K562 (cell line): ENCODE results near the gene TBL2. TPM values are rescaled to one million over a fixed set of nuclear protein-coding genes. Genes with fewer than 3 reads are reported as not detected.

Experiments
- ATF7 ChIP-seq: fragments of 450-650 bp; IDR thresholded peaks from 2 replicates; pipeline ENCODE4 v1.7.1; 2014; ENCODE audit warnings: mild to moderate bottlenecking, moderate library complexity
- CC2D1A ChIP-seq: fragments of 450-650 bp; IDR thresholded peaks from 2 replicates; pipeline ENCODE4 v1.6.1; 2017; ENCODE audit warnings: mild to moderate bottlenecking
- CEBPB ChIP-seq: fragments of 450-650 bp; IDR thresholded peaks from 2 replicates; pipeline ENCODE4 v1.6.1; 2016; ENCODE audit warnings: missing genetic modification characterization, missing compliant biosample characterization
- HDAC1 ChIP-seq, 2 experiments: fragments of 450-650 bp; IDR thresholded peaks; 2 replicates each; pipeline ENCODE4 v1.6.1; 2016 to 2017; ENCODE audit warnings: inconsistent platforms in 1 of 2, mild to moderate bottlenecking in 1 of 2, moderate library complexity in 1 of 2
- HINFP ChIP-seq: fragments of 450-650 bp; conservative IDR thresholded peaks from 2 replicates; pipeline ENCODE4 v1.6.1; 2016; ENCODE audit warnings: missing genetic modification characterization, low read depth, mild to moderate bottlenecking, control low read depth, missing compliant biosample characterization
- HMG20A ChIP-seq: fragments of 450-650 bp; formaldehyde crosslinking; conservative IDR thresholded peaks from 2 replicates; pipeline ENCODE4 v1.4.0; 2020; ENCODE audit warnings: mild to moderate bottlenecking, mixed read lengths
- MECOM ChIP-seq: fragments of 250-450 bp; sonication (Bioruptor Pico); IDR thresholded peaks from 2 replicates; pipeline ENCODE4 v1.8.0; 2022; ENCODE audit warnings: inconsistent platforms
- MIER1 ChIP-seq: fragments of 450-650 bp; IDR thresholded peaks from 2 replicates; pipeline ENCODE4 v1.6.1; 2016; ENCODE audit warnings: antibody characterized with exemption, mild to moderate bottlenecking, low read depth
- NRF1 ChIP-seq, 2 experiments: fragments of 450-650 bp; IDR thresholded peaks in 1 of 2; conservative IDR thresholded peaks in 1 of 2; 2 replicates each; pipeline ENCODE4 v1.6.1; 2014; ENCODE audit warnings: mild to moderate bottlenecking in 2 of 2
- SOX6 ChIP-seq: fragments of 450-650 bp; IDR thresholded peaks from 2 replicates; pipeline ENCODE4 v1.6.1; 2014; ENCODE audit warnings: mild to moderate bottlenecking
- TCFL5 ChIP-seq: fragments of 250-450 bp; sonication (Bioruptor Pico); conservative IDR thresholded peaks from 2 replicates; pipeline ENCODE4 v1.6.1; 2021; ENCODE audit warnings: mild to moderate bottlenecking, moderate library complexity, matching md5 sums
- ZEB2 ChIP-seq: fragments of 450-650 bp; IDR thresholded peaks from 2 replicates; pipeline ENCODE4 v1.6.1; 2016
- ZFX ChIP-seq: sonication (generic); formaldehyde crosslinking; IDR thresholded peaks from 2 replicates; pipeline ENCODE4 v1.8.0; 2022; ENCODE audit warnings: mild to moderate bottlenecking, missing genetic modification reagents, moderate library complexity
- ZNF395 ChIP-seq: fragments of 200-800 bp; sonication (Bioruptor generic); IDR thresholded peaks from 2 replicates; pipeline ENCODE4 v1.6.1; 2017; ENCODE audit warnings: missing genetic modification characterization, missing compliant biosample characterization
- polyA plus RNA-seq, 8 experiments: library from polyadenylated mRNA; depleted of rRNA in 4 of 8; stranded (reverse) in 5 of 8; unstranded in 3 of 8; fragments of >200 nt; fragmentation: Nextera tagmentation in 2 of 8; fragmentation: Illumina TruSeq in 1 of 8; extraction: Ambion mirVana in 2 of 8; extraction: Trizol in 1 of 8; gene quantifications; 2 replicates each; pipeline versions ENCODE4 v1.2.1 to v1.2.3, GENCODE V29; 2011 to 2014; ENCODE audit warnings: inconsistent platforms in 1 of 8, missing spikeins in 1 of 8
- total RNA-seq, 7 experiments: library from RNA; depleted of rRNA in 6 of 7; stranded (reverse); fragments of >200 nt in 6 of 7; fragmentation: Illumina TruSeq in 2 of 7; extraction: Trizol in 2 of 7; gene quantifications; 2 replicates each; pipeline versions ENCODE4 v1.2.1 to v1.2.3, GENCODE V29; 2011 to 2021; ENCODE audit warnings: low replicate concordance in 1 of 7
- TF ChIP-seq, protein P1 (sequence below): fragments of 450-650 bp; IDR thresholded peaks from one replicate; pipeline ENCODE4 v1.6.1; 2018; ENCODE audit warnings: mild to moderate bottlenecking, moderate library complexity; ENCODE audit not compliant: partially characterized antibody
- TF ChIP-seq, protein P2 (sequence below): fragments of 450-650 bp; IDR thresholded peaks from 2 replicates; pipeline ENCODE4 v1.6.1; 2017; ENCODE audit warnings: antibody characterized with exemption
- TF ChIP-seq, protein P3 (sequence below): fragments of 450-650 bp; IDR thresholded peaks from 2 replicates; pipeline ENCODE4 v1.6.1; 2016; ENCODE audit warnings: mild to moderate bottlenecking
- TF ChIP-seq, protein P4 (sequence below): sonication (generic); formaldehyde crosslinking; IDR thresholded peaks from 2 replicates; pipeline ENCODE4 v1.4.0; 2020; ENCODE audit warnings: mild to moderate bottlenecking, missing genetic modification reagents

Gene TBL2
- total and polyA plus RNA-seq, 9 of the 15 experiments (the other 6 are each of a cell fraction or from before 2014, with no cell fraction given): 2.5 to 123 (median 49.2) TPM

GRCh38 chr7:73572767-73573186, 5.6 kb downstream of the TBL2 start (continued):
- TF ChIP-seq, protein P1, sequence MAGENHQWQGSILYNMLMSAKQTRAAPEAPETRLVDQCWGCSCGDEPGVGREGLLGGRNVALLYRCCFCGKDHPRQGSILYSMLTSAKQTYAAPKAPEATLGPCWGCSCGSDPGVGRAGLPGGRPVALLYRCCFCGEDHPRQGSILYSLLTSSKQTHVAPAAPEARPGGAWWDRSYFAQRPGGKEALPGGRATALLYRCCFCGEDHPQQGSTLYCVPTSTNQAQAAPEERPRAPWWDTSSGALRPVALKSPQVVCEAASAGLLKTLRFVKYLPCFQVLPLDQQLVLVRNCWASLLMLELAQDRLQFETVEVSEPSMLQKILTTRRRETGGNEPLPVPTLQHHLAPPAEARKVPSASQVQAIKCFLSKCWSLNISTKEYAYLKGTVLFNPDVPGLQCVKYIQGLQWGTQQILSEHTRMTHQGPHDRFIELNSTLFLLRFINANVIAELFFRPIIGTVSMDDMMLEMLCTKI: no peak
- TF ChIP-seq, protein P2, sequence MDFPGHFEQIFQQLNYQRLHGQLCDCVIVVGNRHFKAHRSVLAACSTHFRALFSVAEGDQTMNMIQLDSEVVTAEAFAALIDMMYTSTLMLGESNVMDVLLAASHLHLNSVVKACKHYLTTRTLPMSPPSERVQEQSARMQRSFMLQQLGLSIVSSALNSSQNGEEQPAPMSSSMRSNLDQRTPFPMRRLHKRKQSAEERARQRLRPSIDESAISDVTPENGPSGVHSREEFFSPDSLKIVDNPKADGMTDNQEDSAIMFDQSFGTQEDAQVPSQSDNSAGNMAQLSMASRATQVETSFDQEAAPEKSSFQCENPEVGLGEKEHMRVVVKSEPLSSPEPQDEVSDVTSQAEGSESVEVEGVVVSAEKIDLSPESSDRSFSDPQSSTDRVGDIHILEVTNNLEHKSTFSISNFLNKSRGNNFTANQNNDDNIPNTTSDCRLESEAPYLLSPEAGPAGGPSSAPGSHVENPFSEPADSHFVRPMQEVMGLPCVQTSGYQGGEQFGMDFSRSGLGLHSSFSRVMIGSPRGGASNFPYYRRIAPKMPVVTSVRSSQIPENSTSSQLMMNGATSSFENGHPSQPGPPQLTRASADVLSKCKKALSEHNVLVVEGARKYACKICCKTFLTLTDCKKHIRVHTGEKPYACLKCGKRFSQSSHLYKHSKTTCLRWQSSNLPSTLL: peak; percentile 71; the same call in 1 of the 2 replicates
- TF ChIP-seq CC2D1A (peak; percentile 71; the same call in 1 of the 2 replicates), ATF7 (peak; percentile 56; the same call in 1 of the 2 replicates), HDAC1 (IDR thresholded peaks at IDR 0.05) (peak; percentile 57 to 66; a peak in 3 of 4 replicates), MIER1 (no peak), NRF1 (conservative IDR thresholded peaks at IDR 0.05 in 1 of 2, IDR thresholded peaks at IDR 0.05 in 1 of 2) (peak; percentile 18 to 36; a peak in 3 of 4 replicates), SOX6 (peak; percentile 65), HINFP (no peak), MECOM (peak; percentile 77; the same call in 1 of the 2 replicates), TCFL5 (CRISPR knock-in tag) (no peak), HMG20A (CRISPR knock-in tag) (no peak), ZFX (CRISPR knock-in tag) (peak; percentile 52; the same call in 1 of the 2 replicates), ZNF395 (CRISPR knock-in tag) (no peak; the same call in 1 of the 2 replicates), CEBPB (tag) (0 out of 2 replicates have a peak, but pooled peaks have one; percentile 4), ZEB2 (peak; percentile 61; the same call in 1 of the 2 replicates)
- TF ChIP-seq, protein P3, sequence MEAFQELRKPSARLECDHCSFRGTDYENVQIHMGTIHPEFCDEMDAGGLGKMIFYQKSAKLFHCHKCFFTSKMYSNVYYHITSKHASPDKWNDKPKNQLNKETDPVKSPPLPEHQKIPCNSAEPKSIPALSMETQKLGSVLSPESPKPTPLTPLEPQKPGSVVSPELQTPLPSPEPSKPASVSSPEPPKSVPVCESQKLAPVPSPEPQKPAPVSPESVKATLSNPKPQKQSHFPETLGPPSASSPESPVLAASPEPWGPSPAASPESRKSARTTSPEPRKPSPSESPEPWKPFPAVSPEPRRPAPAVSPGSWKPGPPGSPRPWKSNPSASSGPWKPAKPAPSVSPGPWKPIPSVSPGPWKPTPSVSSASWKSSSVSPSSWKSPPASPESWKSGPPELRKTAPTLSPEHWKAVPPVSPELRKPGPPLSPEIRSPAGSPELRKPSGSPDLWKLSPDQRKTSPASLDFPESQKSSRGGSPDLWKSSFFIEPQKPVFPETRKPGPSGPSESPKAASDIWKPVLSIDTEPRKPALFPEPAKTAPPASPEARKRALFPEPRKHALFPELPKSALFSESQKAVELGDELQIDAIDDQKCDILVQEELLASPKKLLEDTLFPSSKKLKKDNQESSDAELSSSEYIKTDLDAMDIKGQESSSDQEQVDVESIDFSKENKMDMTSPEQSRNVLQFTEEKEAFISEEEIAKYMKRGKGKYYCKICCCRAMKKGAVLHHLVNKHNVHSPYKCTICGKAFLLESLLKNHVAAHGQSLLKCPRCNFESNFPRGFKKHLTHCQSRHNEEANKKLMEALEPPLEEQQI: no peak
- TF ChIP-seq, protein P4, sequence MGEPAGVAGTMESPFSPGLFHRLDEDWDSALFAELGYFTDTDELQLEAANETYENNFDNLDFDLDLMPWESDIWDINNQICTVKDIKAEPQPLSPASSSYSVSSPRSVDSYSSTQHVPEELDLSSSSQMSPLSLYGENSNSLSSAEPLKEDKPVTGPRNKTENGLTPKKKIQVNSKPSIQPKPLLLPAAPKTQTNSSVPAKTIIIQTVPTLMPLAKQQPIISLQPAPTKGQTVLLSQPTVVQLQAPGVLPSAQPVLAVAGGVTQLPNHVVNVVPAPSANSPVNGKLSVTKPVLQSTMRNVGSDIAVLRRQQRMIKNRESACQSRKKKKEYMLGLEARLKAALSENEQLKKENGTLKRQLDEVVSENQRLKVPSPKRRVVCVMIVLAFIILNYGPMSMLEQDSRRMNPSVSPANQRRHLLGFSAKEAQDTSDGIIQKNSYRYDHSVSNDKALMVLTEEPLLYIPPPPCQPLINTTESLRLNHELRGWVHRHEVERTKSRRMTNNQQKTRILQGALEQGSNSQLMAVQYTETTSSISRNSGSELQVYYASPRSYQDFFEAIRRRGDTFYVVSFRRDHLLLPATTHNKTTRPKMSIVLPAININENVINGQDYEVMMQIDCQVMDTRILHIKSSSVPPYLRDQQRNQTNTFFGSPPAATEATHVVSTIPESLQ (CRISPR knock-in tag): peak; percentile 76; the same call in 1 of the 2 replicates
